Measurements from ENCODE around the gene RCBTB2. TPM values are rescaled to one million over a fixed set of nuclear protein-coding genes. Genes with fewer than 3 reads are reported as not detected.

RCBTB2 gene
- total RNA-seq, 1 donor from 2014 or later = 21.6 TPM

DNA sequence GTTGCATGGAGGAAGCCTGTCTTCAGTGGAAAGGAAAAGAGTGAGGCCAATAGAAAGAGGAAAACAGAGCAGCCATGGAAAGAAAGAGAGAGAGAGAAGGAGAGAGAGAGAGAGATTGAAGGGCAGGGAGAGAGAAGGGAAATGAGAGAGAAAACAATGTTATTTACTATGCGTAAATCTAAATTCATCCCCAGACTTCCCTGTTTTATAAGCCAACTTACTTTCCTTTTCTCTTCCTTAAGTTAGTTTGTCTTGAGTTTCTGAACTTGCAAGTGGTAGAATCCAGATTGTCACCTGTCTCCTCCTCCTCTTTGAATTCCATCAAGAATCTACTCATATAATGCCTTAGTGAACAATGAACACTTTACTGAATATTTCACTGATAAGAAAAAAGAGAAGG is 16.8 kb upstream of the RCBTB2 start:
- H3K27me3 Mint-ChIP-seq (ENCODE audit: low read depth) = no peaks in the 10 kb centered on the region
- H3K4me3 Mint-ChIP-seq = no peak overlapping the region
- no peak for DNase-seq (ENCODE audit: low spot score in 2 of 2, unreplicated experiment in 2 of 2)
- H3K36me3 Mint-ChIP-seq = no peaks in the 10 kb centered on the region
- H3K4me1 Mint-ChIP-seq = no peaks in the 10 kb centered on the region
- H3K9me3 Mint-ChIP-seq = peaks cover 18% of the 10 kb centered on the region
- H3K27ac Mint-ChIP-seq = no peak overlapping the region
- TF ChIP-seq, protein P1, sequence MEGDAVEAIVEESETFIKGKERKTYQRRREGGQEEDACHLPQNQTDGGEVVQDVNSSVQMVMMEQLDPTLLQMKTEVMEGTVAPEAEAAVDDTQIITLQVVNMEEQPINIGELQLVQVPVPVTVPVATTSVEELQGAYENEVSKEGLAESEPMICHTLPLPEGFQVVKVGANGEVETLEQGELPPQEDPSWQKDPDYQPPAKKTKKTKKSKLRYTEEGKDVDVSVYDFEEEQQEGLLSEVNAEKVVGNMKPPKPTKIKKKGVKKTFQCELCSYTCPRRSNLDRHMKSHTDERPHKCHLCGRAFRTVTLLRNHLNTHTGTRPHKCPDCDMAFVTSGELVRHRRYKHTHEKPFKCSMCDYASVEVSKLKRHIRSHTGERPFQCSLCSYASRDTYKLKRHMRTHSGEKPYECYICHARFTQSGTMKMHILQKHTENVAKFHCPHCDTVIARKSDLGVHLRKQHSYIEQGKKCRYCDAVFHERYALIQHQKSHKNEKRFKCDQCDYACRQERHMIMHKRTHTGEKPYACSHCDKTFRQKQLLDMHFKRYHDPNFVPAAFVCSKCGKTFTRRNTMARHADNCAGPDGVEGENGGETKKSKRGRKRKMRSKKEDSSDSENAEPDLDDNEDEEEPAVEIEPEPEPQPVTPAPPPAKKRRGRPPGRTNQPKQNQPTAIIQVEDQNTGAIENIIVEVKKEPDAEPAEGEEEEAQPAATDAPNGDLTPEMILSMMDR (IDR thresholded peaks at IDR 0.05; ENCODE audit: unreplicated experiment) = no peak

DNA sequence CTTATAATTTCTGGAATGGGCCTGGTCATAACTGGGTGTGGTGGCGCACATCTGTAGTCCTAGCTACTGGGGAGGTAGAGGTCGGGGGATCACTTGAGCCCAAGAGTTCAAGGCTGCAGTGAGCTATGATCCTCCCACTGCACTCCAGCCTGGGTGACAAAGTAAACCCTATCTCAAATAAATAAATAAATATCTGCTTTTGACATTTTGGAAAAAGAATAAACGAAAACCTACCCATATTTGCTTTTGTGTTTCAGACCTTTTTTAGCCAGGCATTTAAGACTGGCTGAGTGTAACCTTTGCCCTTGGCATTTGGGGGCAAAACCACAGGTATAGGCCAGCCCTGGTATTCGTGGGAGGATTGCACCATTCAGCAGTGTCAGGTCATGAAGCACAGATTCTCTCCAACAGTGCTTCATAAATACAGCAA is 14.8 kb upstream of the RCBTB2 start:
- TF ChIP-seq, protein P1 (IDR thresholded peaks at IDR 0.05; ENCODE audit: unreplicated experiment) = no peak
- Mint-ChIP-seq H3K27me3 (ENCODE audit: low read depth) (no peaks in the 10 kb centered on the region), H3K9me3 (peaks cover 14% of the 10 kb centered on the region), H3K4me3 (no peak overlapping the region), H3K4me1 (peaks cover 5% of the 10 kb centered on the region), H3K27ac (no peak overlapping the region), H3K36me3 (no peaks in the 10 kb centered on the region)
- no peak for DNase-seq (ENCODE audit: low spot score in 2 of 2, unreplicated experiment in 2 of 2)

DNA sequence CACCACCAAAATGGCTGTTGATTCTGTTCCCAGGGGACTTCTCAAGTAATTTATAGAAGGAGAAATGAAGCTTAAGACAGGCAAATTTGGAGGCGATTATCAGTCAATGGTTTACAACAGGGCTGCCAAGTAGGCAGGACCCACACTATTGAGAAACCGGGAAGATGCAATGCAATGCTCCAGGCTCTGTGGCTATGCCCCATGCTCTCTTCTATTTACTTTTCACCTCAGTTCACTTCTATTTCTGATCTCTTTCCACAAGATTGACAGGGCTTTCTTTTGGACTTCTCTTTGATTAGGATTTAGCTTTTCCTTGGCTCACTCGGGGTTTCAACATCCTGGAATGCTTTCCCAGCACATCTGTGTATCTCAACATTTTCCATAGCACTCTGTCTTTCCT is 12.7 kb upstream of the RCBTB2 start:
- H3K9me3 Mint-ChIP-seq = peaks cover 5% of the 10 kb centered on the region
- H3K4me3 Mint-ChIP-seq = no peak overlapping the region

DNA sequence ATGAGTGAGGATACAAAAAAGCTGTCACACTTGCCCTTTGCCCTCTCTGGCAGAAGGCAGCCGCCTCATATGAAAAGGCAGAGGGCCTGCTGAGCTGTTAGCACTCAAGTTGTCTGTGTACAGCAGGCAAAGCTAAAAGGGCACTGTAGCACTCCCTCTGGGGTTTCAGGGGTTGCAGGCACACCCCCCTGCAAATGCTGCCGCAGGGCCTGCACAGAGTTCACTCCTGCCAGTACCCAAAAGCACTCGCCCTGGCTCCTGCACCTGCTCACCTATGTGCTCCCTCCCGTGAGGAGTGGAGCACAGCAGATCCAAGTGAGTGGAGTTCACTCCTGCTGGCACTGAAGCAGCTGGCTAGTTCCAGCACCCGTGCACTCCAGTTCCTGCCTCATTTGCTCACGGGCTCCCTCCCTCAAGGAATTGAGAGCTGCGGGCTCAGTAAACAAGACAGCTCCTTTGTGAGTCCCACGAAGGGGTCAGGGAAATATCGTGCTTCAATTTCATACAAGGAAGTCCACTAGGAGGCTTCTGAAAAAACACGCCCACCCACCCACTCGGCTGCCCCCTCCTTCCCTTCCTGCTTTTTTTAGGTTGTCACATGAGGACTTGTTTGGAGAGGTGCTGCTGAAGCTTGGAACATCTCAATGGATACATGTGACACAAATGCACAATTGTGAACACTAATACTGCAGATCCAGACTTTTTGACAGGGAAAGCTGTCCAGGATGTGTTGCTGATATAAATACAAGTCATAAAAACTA is 9.9 kb upstream of the RCBTB2 start:
- Mint-ChIP-seq H3K4me1 (peaks cover 6% of the 10 kb centered on the region), H3K27me3 (ENCODE audit: low read depth) (no peaks in the 10 kb centered on the region), H3K4me3 (no peak overlapping the region), H3K27ac (no peak overlapping the region), H3K36me3 (no peaks in the 10 kb centered on the region), H3K9me3 (peaks cover 2% of the 10 kb centered on the region)
- TF ChIP-seq, protein P1 (IDR thresholded peaks at IDR 0.05; ENCODE audit: unreplicated experiment) = no peak
- DNase-seq (ENCODE audit: low spot score in 2 of 2, unreplicated experiment in 2 of 2) = no peak

More for the DNA sequence above, 12.7 kb upstream of the RCBTB2 start:
- TF ChIP-seq, protein P1 (IDR thresholded peaks at IDR 0.05; ENCODE audit: unreplicated experiment) = no peak
- Mint-ChIP-seq H3K27me3 (ENCODE audit: low read depth) (no peaks in the 10 kb centered on the region), H3K36me3 (no peaks in the 10 kb centered on the region), H3K27ac (no peak overlapping the region), H3K4me1 (peaks cover 6% of the 10 kb centered on the region)
- DNase-seq (ENCODE audit: low spot score in 2 of 2, unreplicated experiment in 2 of 2) = no peak

DNA sequence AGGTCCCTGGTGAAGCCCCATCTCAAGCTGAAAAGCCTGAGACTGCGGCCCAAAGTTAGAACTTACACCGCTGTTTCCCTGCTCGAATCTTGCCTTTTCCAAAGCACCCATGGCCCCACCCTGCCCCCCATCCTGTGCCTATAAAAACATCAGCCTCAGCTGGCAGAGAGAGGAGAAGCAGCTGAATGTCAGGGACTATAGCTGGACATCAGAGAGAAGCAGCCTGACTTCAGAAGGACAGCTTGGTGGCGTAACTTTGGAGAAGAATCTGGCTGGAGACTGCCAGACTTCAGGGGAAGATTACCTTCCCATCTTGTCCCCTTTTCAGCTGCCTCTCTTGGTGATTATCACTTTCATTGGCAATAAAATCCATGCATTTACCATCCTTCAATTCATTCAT is 9.3 kb upstream of the RCBTB2 start:
- no peaks in the 10 kb centered on the region for H3K36me3 Mint-ChIP-seq
- H3K4me1 Mint-ChIP-seq = peaks cover 6% of the 10 kb centered on the region
- H3K27me3 Mint-ChIP-seq (ENCODE audit: low read depth) = no peaks in the 10 kb centered on the region
- peaks cover 8% of the 10 kb centered on the region for H3K9me3 Mint-ChIP-seq
- H3K27ac Mint-ChIP-seq = no peak overlapping the region
- no peak for DNase-seq (ENCODE audit: low spot score in 2 of 2, unreplicated experiment in 2 of 2)
- H3K4me3 Mint-ChIP-seq = no peak overlapping the region
- TF ChIP-seq, protein P1 (IDR thresholded peaks at IDR 0.05; ENCODE audit: unreplicated experiment) = no peak

All from mesothelial cell of epicardium (in vitro differentiated cells).